ENCODE measurements around the gene CD8B2.

Gene CD8B2

DNA sequence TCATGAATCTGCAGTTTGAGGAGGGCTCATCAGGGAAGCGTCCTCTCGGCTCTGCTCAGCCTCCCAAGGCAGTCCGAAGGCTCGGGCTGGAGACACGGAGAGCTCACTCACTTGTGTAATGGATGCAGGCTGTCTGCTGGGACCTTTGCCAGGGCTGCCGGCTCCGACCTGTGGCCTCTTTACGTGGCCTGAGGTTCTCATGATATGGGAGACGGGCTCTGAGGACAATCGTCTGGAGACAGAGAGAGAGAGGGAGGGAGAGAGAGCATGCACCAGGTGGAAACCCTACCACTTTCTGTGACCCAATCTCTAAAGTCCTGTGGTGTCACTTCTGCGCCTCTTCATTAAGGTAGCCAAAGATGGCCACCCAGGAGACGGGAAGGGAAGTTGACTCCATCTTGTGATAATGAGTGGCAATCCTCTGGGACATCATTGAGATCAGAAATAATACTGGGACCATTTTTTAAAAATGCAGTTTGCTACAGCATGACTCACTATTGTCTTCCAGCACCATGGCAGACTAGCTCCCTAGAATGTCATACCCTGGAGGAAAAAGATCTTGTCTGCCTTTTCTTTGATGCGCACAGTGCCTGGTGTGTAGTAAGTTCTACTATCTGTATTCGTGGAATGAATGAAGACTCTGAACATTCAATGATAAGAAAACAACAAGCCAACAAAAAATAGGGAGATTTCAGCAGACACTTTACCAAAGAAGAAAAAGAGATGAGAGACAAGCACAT lies 60.2 kb downstream of the CD8B2 start:
- TF ChIP-seq, protein P1, sequence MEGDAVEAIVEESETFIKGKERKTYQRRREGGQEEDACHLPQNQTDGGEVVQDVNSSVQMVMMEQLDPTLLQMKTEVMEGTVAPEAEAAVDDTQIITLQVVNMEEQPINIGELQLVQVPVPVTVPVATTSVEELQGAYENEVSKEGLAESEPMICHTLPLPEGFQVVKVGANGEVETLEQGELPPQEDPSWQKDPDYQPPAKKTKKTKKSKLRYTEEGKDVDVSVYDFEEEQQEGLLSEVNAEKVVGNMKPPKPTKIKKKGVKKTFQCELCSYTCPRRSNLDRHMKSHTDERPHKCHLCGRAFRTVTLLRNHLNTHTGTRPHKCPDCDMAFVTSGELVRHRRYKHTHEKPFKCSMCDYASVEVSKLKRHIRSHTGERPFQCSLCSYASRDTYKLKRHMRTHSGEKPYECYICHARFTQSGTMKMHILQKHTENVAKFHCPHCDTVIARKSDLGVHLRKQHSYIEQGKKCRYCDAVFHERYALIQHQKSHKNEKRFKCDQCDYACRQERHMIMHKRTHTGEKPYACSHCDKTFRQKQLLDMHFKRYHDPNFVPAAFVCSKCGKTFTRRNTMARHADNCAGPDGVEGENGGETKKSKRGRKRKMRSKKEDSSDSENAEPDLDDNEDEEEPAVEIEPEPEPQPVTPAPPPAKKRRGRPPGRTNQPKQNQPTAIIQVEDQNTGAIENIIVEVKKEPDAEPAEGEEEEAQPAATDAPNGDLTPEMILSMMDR (IDR thresholded peaks at IDR 0.05; ENCODE audit: low read length), result no peak
- H3K9me2 ChIP-seq (replicated peaks; ENCODE audit: insufficient read depth, low read length), result no peaks in the 10 kb centered on the region
- no peak for DNase-seq

DNA sequence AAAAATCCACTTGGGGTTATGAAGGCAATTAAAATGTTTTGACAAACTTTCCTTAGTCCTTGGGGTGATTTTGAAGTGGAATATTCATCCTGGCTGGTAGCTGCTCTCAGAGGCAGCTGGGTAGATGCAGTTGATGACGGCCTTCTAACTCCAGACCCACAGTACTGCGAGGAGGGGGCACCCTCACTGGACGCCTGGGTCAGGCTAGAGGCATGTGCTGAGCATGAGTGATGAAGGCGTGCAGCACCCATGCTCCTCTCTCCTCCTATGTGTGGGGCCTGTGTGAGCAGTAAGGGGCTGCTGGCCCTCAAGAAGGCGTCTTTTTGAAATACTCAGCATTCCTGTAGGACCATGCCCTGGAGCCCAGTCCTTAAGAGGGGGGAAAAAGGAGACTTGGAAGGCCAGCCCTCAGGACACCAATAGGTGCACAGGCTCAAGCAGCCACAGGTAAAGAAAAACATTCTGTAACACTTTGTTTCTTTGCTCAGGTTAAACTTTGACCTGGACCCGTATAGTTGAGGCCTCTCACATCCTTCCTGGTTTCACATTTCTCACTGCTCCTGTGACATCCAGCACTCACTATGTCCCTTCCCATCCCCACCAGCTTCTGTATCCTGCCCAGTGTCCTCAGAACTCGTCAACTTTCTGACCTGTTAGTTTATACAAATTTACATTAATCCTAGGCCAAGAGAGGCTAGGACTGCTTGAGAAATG lies 64.4 kb downstream of the CD8B2 start:
- Histone ChIP-seq H3K79me2 (ENCODE audit: low read length) (no peaks in the 10 kb centered on the region), H3K27me3 (replicated peaks; ENCODE audit: insufficient read depth, low read length) (no peaks in the 10 kb centered on the region), H2AFZ (ENCODE audit: low read length) (no peak overlapping the region), H3K36me3 (replicated peaks; ENCODE audit: insufficient read depth, low read length) (no peaks in the 10 kb centered on the region), H3F3A (ENCODE audit: insufficient read depth, low read length) (no peaks in the 10 kb centered on the region), H3K9me2 (replicated peaks; ENCODE audit: insufficient read depth, low read length) (no peaks in the 10 kb centered on the region), H4K20me1 (ENCODE audit: insufficient read depth, low read length) (no peaks in the 10 kb centered on the region), H3K4me1 (ENCODE audit: low read length) (no peaks in the 10 kb centered on the region), H3K4me2 (ENCODE audit: low read depth, low read length) (no peak overlapping the region), H3K9ac (ENCODE audit: low read length) (no peak overlapping the region), H3K4me3 (ENCODE audit: low read length) (no peak overlapping the region), H3K27ac (ENCODE audit: low read length) (no peak overlapping the region), H3K9me3 (replicated peaks; ENCODE audit: insufficient read depth, low read length) (no peaks in the 10 kb centered on the region)
- no peak for DNase-seq
- TF ChIP-seq EZH2 (optimal IDR thresholded peaks at IDR 0.05; ENCODE audit: low read depth, low read length), result no peak
- TF ChIP-seq, protein P1 (IDR thresholded peaks at IDR 0.05; ENCODE audit: low read length), result no peak
- TF ChIP-seq EZH2phosphoT487 (IDR thresholded peaks at IDR 0.05; ENCODE audit: low read length), result no peak

More for the DNA sequence above, 60.2 kb downstream of the CD8B2 start:
- no peaks in the 10 kb centered on the region for H3K79me2 ChIP-seq (ENCODE audit: low read length)
- H3K9ac ChIP-seq (ENCODE audit: low read length), result no peak overlapping the region
- no peak overlapping the region for H3K4me3 ChIP-seq (ENCODE audit: low read length)
- no peaks in the 10 kb centered on the region for H3K27me3 ChIP-seq (replicated peaks; ENCODE audit: insufficient read depth, low read length)
- no peaks in the 10 kb centered on the region for H3K4me1 ChIP-seq (ENCODE audit: low read length)
- H4K20me1 ChIP-seq (ENCODE audit: insufficient read depth, low read length), result no peaks in the 10 kb centered on the region
- H3K36me3 ChIP-seq (replicated peaks; ENCODE audit: insufficient read depth, low read length), result no peaks in the 10 kb centered on the region
- no peak overlapping the region for H2AFZ ChIP-seq (ENCODE audit: low read length)
- no peaks in the 10 kb centered on the region for H3K9me3 ChIP-seq (replicated peaks; ENCODE audit: insufficient read depth, low read length)
- H3K27ac ChIP-seq (ENCODE audit: low read length), result no peak overlapping the region
- no peaks in the 10 kb centered on the region for H3F3A ChIP-seq (ENCODE audit: insufficient read depth, low read length)
- H3K4me2 ChIP-seq (ENCODE audit: low read depth, low read length), result no peak overlapping the region

DNA sequence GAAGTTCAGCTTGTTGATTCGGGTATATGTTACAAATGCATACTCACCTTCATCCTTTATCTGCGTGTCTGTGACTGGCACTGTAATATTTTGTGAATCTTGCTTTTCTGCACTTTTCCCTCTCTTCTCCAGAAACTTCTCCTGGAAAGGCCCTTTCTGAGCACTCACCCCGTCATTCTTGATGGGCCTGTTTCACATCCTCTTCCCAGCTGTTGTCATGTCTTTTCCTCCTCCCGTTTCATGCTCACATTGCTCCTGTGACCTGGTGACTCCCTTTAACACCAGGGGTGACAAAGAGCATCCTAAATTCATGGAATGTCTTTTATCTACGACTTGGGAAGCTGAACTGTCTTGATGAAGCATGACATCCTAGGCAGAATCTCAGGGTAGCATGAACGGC lies 65.8 kb downstream of the CD8B2 start:
- Histone ChIP-seq H4K20me1 (ENCODE audit: insufficient read depth, low read length) (no peaks in the 10 kb centered on the region), H3K27me3 (replicated peaks; ENCODE audit: insufficient read depth, low read length) (no peaks in the 10 kb centered on the region), H3K9me2 (replicated peaks; ENCODE audit: insufficient read depth, low read length) (no peaks in the 10 kb centered on the region), H3K9me3 (replicated peaks; ENCODE audit: insufficient read depth, low read length) (no peaks in the 10 kb centered on the region), H3F3A (ENCODE audit: insufficient read depth, low read length) (no peaks in the 10 kb centered on the region), H3K79me2 (ENCODE audit: low read length) (no peaks in the 10 kb centered on the region), H2AFZ (ENCODE audit: low read length) (no peak overlapping the region), H3K4me2 (ENCODE audit: low read depth, low read length) (no peak overlapping the region), H3K9ac (ENCODE audit: low read length) (no peak overlapping the region), H3K27ac (ENCODE audit: low read length) (no peak overlapping the region), H3K4me3 (ENCODE audit: low read length) (no peak overlapping the region), H3K4me1 (ENCODE audit: low read length) (no peaks in the 10 kb centered on the region), H3K36me3 (replicated peaks; ENCODE audit: insufficient read depth, low read length) (no peaks in the 10 kb centered on the region)
- TF ChIP-seq, protein P1 (IDR thresholded peaks at IDR 0.05; ENCODE audit: low read length), result no peak
- TF ChIP-seq EZH2 (optimal IDR thresholded peaks at IDR 0.05; ENCODE audit: low read depth, low read length) (no peak), EZH2phosphoT487 (IDR thresholded peaks at IDR 0.05; ENCODE audit: low read length) (no peak)
- DNase-seq, result no peak

Measured in MM.1S (cell line).